GM12872 (cell line): Measurements from ENCODE around the gene MPO.

Experiments used
- TF ChIP-seq, protein P1 (sequence below): IDR thresholded peaks from 3 replicates; pipeline ENCODE4 v1.5.1; 2011; ENCODE audit warnings: low read depth, mild to moderate bottlenecking, low read length, moderate library complexity; ENCODE audit not compliant: insufficient read depth

The MPO gene

DNA sequence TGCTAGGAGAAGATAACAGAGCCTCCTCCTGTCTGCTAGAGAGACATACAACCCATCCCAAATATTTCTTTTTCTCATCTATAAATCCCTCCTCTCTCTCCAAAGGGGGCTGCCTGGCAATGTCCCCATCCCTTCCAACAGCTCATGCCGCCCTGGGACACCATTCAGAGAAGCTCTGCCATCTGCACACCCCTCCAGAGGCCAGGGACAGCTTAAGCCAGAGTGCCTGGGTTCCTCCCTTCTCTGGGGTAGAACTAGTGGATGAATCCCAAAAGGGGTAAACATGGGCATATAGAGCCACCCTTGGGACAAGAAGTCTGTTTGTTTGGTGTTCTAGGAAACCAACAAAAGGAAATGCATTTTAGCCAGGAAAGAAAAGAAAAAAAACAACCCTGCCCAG lies 44.9 kb downstream of the MPO start:
- TF ChIP-seq, protein P1, sequence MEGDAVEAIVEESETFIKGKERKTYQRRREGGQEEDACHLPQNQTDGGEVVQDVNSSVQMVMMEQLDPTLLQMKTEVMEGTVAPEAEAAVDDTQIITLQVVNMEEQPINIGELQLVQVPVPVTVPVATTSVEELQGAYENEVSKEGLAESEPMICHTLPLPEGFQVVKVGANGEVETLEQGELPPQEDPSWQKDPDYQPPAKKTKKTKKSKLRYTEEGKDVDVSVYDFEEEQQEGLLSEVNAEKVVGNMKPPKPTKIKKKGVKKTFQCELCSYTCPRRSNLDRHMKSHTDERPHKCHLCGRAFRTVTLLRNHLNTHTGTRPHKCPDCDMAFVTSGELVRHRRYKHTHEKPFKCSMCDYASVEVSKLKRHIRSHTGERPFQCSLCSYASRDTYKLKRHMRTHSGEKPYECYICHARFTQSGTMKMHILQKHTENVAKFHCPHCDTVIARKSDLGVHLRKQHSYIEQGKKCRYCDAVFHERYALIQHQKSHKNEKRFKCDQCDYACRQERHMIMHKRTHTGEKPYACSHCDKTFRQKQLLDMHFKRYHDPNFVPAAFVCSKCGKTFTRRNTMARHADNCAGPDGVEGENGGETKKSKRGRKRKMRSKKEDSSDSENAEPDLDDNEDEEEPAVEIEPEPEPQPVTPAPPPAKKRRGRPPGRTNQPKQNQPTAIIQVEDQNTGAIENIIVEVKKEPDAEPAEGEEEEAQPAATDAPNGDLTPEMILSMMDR, result no peak

DNA sequence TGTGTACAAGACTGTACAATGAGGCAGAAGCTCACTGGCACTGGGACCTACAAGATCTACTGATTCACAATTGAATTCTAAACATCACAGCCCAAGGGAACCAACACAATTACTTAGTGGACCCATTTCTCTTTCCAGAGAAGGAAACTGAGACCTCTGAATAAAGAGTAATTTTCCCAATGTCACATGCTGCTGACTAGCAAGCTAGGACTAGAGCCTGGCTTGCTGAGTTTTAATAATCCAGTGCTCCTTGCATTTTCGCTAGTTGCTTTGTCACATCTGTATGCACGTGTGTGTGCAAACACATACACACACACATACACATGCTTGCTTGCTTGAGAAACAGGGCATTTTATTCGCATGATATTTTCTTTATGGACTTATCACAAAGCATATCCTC lies 46.2 kb downstream of the MPO start:
- TF ChIP-seq, protein P1, result no peak

DNA sequence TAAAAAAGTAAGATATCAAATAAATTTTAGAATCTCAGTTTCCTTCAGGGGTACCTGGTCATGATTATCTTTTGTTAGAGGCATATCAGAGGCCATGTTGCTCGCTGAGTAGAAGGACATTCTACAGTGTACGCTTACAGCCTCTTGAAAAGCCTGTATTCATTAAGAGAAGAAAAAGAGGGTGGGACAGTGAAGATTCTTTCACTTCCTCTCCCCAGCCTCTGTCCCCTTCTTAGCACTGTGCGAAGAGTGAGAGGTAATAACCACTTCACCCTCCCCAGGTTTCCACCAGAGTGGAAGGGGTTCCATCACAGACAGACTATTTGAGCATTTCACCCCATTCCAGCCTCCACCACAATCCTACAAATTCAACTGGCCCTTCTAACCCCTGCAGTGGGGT lies 47.2 kb downstream of the MPO start:
- TF ChIP-seq, protein P1, result no peak

DNA sequence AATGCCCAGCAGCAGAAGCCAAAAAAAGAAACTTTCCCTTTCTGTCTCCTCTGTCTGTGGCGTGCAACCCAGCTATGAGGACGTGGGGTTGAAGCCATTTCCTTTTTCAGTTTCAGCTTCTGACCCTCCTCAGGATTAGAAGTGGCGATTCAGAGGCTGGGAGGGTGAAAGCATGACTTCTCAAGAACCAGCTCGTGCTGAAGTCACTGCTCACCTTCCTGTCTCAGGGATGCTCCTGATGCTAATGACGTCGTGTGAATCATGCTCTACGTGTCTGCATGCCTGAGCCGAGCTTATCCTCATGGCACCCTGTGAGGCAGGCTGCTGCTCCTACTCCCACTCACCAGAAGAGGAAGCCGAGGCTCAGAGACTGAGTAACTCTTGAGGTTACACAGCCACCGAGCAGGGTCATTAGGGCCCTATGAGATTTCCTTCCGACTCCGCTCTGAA lies 48.0 kb downstream of the MPO start:
- TF ChIP-seq, protein P1, result 0 out of 3 replicates have a peak, but pooled peaks have one; percentile 16

DNA sequence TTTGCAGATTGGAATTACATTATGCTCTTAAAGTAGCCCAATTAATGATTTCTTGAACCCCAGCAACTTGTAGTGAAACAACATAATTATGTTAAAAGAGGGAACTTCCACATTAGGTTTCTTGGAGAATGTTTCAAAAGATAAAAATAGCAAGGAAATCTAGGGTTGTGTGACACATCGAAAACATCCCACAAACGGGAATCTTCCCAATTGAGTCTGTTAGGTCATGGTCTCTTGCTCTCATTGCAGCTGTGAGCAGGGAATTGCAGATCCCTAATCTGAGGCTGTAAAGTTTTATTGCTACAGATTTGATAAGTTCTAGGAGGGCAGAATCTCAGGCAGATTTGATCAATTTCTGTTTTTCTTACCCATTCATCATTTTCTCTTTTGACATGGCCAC lies 49.1 kb downstream of the MPO start:
- TF ChIP-seq, protein P1, result no peak

DNA sequence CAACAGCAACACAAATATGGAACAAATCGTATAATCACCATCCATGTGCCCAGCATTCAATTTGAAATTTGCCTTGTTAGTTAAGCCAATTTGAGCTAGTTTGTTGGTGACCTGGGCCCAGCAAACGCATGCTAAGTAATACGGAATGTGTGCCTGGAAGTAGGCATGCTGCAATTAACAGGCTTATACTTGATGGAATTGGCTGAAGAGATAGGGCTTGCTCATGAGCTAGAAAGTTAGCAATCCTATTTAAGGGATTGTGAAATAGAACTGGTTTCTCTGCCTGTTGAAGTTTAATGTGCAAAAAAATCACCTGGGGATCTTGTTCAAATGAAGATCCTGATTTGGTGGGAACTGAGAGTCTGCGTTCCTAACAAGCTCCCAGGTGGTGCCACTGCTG lies 50.9 kb downstream of the MPO start:
- TF ChIP-seq, protein P1, result no peak

DNA sequence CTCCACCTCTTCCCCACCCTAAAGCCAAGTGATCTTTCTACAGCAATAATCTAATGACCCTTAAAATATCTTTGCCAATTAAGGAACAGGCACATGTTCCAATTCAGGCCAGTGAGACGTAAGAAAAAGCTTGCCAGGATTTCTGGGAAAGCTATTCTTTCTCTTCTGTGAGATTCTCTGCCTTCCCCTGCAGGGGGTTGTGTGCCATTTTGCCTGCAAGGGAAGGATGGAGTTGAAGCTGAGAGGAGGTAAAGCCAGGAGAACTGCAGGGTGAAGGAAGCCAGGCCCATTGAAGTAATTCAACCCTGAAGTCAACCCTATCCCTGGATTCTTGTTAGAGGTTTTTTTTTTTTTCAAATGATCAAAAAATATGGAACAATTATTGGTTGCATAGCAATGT lies 51.4 kb downstream of the MPO start:
- TF ChIP-seq, protein P1, result no peak

DNA sequence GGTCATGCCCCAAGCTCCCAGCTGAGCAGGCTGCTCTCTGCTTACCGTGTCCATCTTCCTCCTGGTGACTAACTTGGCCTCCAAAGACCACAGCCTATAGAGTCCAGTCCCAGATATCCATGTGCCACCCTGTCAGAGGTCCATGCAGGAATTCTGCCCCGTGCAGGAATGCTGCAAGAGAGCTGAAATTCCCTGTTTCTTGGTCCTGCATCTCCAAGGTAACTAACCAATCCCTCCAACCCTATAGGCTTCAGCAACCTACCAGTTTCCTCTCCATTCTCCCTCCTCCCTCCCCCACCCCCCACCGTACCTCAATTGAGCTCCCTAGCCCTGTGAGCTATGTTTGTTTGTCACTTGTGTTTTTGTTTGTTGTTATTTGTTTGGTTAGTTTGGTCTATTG lies 52.1 kb downstream of the MPO start:
- TF ChIP-seq, protein P1, result no peak
